A549 (cell line): Measurements from ENCODE around the gene LRIG1.

Experiments
- CBX2 ChIP-seq: fragments of 200-600 bp; sonication (generic); IDR thresholded peaks from 2 replicates; pipeline ENCODE4 v1.6.1; 2016; ENCODE audit warnings: low read depth, mild to moderate bottlenecking, borderline replicate concordance
- HOXA7 ChIP-seq: fragments of 250-450 bp; sonication (Bioruptor Pico); IDR thresholded peaks from 2 replicates; pipeline ENCODE4 v1.5.0; 2020; ENCODE audit warnings: mild to moderate bottlenecking, moderate library complexity
- MAFK ChIP-seq: fragments of 450-650 bp; IDR thresholded peaks from 2 replicates; pipeline ENCODE4 v1.6.1; 2014; ENCODE audit not compliant: partially characterized antibody
- NFE2L2 ChIP-seq: fragments of 150-350 bp; conservative IDR thresholded peaks from 2 replicates; pipeline ENCODE4 v1.6.1; 2014; ENCODE audit warnings: low read length
- NR3C1 ChIP-seq: fragments of >200 bp; sonication (Bioruptor Twin); formaldehyde crosslinking; IDR thresholded peaks from 3 replicates; pipeline ENCODE4 v1.6.1; 2017
- TF ChIP-seq, protein P1 (sequence below): fragments of >200 bp; sonication (Bioruptor Twin); formaldehyde crosslinking; IDR thresholded peaks from 3 replicates; pipeline ENCODE4 v1.5.1; 2016

DNA sequence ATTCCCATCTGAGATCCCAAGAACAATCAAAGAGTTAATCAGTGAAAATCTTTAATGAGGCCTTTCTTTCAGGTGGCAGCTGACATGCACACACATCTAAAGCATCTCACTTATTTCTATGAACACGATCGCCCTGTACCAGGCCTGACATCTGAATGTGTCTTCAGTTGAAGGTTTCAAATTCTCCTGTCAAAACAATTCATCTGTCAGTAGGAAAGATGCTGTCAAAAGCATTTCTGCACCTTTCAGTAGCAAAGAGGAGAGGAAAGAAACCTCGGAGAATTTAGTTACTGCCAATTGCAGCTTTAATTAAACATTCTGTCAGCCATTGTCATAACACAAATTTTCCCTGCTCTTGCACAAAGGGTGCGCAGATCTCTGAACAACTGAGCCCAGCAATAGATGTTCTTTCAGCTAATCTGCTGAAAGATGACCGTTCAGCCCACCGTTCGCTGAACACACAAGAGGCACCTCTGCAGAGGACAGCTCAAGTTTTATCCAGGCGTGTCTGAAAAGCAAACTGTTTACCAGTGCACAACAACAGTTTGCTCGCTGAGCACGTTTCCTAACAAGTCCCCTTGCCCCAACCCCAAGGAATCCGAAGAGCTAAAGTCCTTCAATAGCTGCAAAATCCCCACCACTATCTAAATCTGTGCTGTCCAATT, 34.1 kb downstream of the LRIG1 start:
- no peak for TF ChIP-seq NFE2L2
- no peak for TF ChIP-seq HOXA7 (CRISPR knock-in tag)
- TF ChIP-seq MAFK: no peak
- TF ChIP-seq, protein P1, sequence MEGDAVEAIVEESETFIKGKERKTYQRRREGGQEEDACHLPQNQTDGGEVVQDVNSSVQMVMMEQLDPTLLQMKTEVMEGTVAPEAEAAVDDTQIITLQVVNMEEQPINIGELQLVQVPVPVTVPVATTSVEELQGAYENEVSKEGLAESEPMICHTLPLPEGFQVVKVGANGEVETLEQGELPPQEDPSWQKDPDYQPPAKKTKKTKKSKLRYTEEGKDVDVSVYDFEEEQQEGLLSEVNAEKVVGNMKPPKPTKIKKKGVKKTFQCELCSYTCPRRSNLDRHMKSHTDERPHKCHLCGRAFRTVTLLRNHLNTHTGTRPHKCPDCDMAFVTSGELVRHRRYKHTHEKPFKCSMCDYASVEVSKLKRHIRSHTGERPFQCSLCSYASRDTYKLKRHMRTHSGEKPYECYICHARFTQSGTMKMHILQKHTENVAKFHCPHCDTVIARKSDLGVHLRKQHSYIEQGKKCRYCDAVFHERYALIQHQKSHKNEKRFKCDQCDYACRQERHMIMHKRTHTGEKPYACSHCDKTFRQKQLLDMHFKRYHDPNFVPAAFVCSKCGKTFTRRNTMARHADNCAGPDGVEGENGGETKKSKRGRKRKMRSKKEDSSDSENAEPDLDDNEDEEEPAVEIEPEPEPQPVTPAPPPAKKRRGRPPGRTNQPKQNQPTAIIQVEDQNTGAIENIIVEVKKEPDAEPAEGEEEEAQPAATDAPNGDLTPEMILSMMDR: no peak
- no peak for TF ChIP-seq CBX2
- TF ChIP-seq NR3C1: no peak
